HG03460 (cell line): ENCODE results near the gene GPR162.

Experiments
- ATAC-seq: cut with Tn5 transposase; IDR thresholded peaks from one replicate; pipeline ENCODE4 v1.9.1; 2021; ENCODE audit not compliant: unreplicated experiment

GPR162 gene

DNA sequence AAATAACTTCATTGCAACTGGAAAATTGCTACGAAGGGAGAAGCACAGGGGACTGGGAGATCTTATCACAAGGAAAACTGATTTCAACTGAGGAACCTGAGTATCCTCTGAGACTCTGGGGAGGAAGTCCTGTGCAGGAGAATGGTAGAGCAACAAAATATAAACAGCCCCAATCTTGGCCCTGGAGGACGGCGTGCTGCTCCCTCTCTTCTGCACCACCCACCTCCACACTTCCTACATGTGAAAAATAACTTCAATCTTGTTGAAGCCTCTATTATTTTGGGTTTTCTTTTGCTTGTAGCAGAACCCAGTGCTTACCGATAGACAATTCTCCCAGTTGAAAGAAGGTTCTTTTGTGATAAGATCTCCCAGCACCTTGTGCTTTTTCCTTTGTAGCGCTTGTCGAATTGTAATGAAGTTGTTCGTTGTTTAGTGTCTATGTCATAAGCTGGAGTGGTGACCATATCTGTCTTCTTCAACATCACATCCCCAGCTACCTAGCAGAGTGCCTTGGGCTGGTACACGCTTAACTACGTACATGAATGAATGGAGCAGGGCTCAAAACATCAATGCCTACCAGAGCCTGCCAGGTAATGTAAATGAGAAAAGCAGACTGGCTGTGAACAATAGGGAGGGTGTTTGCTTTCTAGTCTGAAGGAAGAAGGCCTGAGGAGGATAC lies 35.1 kb upstream of the GPR162 start:
- ATAC-seq, result no peak

DNA sequence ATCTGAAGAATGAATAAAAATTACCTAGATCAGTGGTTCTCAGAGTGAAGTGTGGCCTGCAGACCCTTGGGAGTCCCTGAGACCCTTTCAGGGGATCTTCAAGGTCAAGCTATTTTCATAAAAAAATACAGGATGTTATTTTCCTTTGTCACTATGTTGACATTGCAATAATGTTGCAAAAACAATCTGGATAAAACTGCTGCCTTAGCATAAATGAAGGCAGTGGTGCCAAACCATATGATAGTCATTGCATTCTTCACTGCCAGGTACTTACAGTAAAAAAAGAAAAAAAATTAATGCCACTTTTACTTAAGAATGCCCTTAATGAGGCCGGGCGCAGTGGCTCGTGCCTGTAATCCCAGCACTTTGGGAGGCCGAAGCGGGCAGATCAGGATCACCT lies 34.3 kb upstream of the GPR162 start:
- ATAC-seq, result no peak

DNA sequence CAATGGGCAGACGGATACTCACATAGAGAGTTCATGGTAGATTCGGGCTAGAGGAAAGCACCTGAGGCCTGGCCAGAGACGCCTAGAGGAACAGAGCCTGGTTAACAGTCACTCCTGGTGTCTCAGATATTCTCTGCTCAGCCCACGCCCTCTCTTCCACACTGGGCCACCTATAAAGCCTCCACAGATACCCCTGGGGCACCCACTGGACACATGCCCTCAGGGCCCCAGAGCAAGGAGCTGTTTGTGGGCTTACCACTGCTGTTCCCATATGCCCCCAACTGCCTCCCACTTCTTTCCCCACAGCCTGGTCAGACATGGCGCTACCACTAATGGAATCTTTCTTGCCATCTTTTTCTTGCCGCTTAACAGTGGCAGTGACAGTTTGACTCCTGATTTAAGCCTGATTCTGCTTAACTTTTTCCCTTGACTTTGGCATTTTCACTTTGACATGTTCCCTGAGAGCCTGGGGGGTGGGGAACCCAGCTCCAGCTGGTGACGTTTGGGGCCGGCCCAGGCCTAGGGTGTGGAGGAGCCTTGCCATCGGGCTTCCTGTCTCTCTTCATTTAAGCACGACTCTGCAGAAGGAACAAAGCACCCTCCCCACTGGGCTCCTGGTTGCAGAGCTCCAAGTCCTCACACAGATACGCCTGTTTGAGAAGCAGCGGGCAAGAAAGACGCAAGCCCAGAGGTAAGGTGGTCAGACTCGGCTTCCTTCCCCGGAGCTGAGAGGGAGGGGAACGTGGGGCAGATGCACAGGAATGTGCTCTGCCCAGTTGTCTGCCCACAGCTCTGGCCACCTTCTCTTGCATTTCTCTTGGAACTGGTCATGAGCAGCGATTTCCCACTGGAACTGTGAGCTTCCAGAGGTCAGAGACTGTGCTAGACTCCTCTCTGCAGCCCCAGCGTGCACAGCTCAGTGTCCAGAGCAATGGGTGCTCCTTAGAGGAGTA lies 32.4 kb upstream of the GPR162 start, which contains the start of gene CD4:
TSS of gene CD4 (plus strand) at position 557 of the 953 bp plus-strand sequence. CDS start 10,611 bp downstream, outside the sequence.
- no peak for ATAC-seq

DNA sequence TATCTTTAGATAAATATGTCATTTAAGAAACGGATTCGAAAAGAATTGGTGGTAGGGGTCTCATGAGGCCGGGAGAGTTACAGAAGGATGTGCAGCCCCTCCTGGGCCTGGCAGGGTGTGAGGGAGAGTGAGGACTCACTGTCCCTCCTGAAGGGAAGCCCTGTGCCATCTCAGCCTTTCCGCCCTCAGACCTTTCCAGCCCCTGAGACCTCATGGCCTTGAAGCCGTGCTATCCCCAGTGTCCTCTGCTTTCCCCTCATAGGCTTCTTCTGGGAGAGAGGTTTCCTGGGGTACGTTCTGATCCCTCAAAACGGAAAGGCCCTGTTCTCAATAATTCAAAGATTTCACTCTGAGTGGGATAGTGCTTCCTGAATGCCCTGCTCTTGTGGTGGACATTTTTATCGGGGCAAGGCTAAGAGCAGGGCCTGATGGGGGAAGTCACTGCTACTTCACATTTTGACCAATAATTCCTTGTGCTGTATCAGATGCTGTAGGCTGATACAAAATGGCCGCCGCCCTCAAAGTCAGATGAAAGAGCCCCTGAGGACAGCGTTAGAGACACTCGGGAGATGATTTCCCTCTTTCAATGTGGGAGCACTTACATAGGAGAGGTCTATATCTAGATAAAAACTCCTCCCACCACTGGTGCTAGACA lies 31.0 kb upstream of the GPR162 start:
- no peak for ATAC-seq

DNA sequence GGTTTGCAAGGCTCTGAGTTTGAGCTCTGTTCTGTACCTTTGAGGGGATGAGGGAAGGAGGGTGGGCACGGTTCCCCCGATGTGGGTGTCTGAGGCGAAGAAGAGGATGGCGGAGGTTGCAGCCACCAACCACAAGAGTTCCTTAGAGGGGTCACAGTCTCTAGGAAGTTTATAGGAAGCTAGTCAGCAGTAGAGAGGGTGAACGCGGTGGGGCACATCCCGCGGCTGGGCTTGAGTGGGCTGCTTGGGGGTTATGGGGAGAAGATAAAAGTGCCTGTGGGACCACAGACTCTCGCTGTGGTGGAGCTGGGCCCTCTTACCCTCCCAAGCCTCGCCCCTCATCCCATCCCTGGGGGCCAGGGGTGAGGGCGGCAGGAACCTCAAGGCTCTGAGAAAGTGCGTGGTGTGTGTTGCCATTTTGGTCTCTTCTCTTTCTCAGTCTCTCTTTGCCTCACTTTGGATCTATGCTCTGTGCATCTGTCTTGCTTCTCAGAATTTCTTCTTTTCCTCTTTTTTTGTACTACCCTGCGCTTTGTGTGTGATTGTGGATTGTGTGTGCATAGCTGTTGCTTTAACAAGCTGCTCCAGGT lies 29.6 kb upstream of the GPR162 start:
- ATAC-seq, result no peak

DNA sequence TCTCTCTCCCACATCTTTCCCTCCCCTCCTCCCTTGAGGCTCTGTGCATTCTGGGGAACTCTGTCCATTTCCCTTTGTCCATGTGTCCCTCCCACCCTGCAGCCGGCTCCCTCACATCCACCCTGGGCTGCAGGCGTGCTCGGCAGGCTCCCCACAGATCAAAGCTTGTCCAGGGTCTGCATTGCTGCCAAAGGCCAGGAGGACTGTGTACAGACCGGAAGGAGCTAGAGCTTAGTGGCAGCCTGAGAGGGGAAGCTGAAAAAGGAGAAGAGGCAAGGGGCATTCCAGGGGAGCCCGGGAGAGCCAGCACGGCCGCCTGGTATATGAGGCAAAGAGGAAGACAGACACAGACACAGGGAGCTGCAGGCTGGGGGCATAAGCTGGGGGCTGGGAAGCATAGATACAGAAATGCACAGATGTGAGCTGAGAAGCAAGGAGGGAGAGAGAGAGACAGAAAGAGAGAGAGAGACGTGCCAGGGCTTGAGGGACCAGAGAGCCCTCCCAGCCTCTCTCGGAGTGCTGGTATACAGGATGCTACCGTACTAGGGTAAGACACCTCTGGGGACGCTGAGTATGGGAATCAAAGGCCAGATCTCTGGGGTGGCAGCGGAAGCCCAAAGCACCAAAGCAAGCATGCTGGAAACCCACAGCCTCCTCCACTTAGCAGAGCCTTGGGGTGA lies 29.0 kb upstream of the GPR162 start:
- no peak for ATAC-seq

DNA sequence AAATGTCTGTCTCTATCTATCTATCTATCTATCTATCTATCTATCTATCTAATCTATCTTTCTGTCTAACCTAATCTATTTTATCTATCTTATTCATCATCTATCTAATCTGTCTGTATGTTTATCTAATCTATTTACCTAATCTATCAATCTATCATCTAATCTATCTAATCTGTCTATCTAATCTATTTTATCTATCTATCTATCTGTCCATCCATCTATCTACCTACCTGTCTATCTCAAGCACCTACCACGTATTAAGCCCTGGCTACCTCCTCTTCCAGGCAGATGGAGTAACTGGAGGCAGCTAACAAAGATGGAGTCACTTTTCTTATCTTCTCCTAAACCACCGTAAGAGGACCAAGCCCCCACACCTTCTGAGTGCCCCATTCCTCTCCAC lies 26.5 kb upstream of the GPR162 start:
- ATAC-seq, result no peak

DNA sequence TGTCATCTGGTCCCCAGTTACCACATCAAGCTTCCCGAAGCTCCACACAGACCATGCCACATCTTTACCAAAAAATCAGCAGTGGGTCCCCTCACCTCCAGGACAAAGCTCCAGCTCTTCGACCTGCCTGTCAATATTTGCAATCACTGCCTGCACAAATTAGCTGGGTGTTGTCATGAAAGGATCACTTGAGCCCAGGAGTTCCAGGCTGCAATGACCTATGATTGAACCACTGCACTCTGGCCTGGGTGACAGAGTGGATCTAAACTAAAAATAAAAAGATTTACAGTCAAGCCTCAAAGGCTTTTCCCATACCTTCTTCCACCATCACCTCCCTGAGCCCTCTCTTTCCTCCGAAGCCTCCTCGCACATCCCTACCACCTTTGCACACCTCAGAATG lies 25.0 kb upstream of the GPR162 start:
- no peak for ATAC-seq

DNA sequence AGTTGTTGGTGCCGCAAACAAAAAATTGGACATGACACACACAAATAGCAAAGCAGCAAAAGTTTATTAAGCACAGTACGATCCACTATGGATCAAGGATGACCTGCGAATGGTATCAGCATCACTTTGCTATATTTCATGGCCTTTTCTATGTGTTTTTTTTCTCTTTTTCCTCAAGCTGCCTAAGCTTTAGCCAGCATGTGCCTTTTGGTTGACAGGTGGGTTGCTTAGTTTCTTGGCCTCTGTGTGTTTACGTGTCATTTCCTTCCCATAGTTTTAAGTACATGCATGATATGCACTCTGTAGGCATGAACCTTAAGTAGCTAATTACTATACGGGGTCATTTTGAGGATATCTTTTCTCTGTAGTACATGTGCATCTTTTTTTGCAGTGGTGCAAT lies 22.5 kb upstream of the GPR162 start:
- no peak for ATAC-seq

DNA sequence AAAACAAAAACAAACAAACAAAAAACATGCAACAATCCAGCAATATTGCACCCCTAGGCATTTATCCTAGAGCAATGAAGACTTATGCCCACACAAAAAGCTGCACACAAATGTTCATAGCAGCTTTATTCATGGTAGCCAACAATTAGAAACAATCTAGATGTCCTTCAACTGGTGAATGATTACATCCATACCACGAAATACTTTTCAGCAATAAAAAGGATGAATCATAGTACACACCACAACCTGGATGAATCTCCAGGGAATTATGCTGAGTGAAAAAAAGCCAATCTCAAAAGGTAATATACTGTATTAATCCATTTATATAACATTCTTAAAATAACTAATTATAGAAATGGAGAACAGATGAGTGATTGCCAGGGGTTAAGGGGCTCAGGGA lies 14.5 kb upstream of the GPR162 start:
- no peak for ATAC-seq

DNA sequence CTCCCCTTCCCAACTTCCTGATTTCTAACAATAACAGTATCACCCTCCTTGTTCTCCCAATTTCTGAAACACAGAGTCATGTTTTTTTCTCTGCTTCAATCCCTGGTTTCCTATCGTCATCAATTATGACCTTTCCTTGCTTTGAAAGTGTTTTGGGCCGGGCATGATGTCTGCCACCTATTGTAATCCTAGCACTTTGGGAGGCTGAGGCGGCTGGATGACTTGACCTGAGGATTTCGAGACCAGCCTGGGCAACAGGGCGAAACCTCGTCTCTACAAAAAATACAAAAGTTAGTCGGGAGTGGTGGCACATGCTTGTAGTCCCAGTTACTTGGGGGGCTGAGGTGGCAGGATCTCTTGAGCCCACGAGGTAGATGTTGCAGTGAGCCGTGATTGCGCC lies 12.6 kb upstream of the GPR162 start:
- no peak for ATAC-seq

DNA sequence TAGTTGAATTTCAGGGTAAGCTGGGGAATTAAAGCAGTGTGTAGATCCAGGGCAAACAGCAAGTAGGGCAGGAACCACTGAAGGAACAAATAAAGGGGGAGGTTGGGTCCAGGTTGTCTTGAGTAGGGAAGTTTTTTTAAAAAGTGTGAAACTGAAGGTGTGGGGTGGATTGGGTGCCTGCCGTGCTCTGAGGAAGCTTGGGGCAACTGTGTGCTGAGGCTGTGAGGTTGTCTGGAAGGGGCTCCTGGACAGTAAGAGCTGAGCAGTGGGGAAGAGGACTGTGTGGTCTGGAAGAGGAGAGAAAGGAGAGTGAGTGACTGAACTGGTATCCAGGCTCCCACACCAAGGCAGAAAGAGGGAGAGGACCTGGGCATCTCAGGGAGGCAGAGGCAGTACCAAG lies 10.9 kb upstream of the GPR162 start:
- no peak for ATAC-seq

DNA sequence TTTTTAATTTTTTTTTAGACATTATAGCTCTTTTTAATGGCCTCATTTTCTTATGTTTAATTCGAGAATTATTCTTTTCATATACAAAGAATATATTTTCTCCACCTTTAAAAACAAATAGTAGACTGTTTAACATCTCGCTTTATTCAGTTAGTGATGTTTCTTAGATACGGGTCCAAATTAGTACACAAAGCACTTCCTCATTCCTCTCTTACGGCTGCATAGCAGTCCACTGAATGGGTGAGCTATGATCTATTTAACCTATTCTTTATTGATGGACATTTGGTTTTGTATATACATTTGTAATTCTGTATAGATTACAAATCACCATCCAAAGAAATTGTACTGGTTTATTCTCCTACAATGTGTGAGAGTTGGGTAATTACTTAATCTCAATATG lies 8.3 kb upstream of the GPR162 start:
- ATAC-seq, result no peak

DNA sequence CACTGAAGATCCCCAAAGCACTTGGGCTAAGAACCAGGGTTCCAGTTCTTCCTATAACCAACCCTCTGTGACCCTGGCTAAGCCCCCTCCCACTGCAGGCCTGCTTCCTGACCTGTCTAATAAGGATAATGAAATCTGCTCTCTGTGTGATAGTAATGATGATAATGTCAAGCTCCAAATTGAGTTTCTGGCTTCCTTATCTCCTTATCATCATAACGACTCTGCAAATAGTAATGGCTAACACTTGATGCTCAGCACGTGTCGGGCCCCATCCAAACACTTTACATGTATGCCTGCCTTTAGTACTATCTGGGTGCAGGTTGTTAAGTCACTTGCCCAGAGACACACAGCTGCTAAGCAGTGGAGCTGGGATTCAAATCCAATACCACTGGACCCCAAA lies 5.0 kb upstream of the GPR162 start:
- no peak for ATAC-seq

DNA sequence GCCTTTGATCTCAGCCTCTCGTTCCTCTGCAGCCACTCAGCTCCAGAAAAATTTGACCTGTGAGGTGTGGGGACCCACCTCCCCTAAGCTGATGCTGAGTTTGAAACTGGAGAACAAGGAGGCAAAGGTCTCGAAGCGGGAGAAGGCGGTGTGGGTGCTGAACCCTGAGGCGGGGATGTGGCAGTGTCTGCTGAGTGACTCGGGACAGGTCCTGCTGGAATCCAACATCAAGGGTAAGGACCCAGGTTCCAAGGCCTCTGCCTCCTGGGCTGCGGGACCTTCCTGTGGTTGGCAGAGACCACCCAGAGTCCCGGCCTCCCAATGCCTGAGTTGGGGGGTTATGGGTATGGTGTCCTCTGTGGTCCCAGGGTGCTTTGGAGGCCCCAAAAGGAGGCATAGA lies 4.5 kb upstream of the GPR162 start:
- ATAC-seq, result no peak

DNA sequence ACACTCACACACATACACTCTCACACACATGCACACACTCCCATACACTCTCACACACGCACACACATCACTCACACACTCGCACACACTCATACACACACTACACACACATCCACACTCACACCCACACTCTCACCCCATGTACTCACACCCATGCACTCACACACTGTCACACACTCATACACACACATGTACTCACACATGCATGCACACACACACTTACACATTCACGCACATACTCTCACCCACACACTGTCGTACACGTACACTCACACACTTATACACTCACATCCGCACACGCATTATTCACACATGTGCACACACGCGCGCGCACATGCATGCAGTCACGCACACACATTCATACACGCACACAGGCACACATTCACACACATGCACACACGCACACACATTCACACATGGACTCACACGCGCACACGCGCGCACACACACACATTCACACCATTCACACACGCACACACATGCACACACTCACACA lies 3.9 kb upstream of the GPR162 start:
- ATAC-seq, result no peak

DNA sequence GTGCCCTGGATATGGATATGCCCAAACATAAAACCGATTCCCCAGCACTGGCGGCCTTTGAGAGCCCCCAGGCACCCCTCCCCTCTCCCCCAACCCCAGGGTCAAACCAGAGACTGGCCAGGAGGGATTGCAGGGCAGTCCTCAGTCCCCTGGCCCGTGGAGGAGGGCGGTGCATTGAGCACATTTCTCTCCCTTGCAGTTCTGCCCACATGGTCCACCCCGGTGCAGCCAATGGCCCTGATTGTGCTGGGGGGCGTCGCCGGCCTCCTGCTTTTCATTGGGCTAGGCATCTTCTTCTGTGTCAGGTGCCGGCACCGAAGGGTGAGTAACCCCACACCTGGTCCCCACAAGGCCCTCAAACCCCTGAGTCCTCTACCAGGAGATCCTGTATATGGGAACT lies 3.4 kb upstream of the GPR162 start:
- no peak for ATAC-seq

DNA sequence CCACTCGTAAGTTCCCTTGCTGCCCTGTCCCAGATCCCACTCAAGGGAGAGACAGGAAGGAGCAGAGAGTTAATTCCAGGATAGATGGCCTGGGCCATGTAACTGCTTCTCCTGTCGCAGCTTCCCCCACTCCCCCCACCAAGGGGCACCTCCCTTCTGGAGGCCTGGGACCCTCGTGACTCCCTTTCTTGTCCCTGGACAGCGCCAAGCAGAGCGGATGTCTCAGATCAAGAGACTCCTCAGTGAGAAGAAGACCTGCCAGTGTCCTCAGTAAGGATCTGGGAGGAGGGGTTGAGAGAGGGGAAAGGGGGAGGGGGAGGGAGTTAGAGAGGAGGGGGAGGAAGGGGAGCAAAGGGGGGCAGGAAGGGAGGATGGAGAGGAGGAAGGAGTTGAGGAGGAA lies 3.0 kb upstream of the GPR162 start:
- no peak for ATAC-seq

DNA sequence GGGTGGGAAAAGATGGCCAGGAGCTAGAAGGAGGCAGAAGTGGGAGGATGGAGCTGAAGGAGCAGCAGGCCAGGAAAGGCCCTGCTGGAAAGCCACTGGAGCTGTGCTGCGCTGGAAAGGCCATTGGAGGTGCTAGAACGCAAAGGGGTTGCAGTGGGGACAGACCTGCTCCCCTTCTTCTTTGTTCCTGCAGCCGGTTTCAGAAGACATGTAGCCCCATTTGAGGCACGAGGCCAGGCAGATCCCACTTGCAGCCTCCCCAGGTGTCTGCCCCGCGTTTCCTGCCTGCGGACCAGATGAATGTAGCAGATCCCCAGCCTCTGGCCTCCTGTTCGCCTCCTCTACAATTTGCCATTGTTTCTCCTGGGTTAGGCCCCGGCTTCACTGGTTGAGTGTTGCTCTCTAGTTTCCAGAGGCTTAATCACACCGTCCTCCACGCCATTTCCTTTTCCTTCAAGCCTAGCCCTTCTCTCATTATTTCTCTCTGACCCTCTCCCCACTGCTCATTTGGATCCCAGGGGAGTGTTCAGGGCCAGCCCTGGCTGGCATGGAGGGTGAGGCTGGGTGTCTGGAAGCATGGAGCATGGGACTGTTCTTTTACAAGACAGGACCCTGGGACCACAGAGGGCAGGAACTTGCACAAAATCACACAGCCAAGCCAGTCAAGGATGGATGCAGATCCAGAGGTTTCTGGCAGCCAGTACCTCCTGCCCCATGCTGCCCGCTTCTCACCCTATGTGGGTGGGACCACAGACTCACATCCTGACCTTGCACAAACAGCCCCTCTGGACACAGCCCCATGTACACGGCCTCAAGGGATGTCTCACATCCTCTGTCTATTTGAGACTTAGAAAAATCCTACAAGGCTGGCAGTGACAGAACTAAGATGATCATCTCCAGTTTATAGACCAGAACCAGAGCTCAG lies 2.3 kb upstream of the GPR162 start:
- ATAC-seq, result no peak

DNA sequence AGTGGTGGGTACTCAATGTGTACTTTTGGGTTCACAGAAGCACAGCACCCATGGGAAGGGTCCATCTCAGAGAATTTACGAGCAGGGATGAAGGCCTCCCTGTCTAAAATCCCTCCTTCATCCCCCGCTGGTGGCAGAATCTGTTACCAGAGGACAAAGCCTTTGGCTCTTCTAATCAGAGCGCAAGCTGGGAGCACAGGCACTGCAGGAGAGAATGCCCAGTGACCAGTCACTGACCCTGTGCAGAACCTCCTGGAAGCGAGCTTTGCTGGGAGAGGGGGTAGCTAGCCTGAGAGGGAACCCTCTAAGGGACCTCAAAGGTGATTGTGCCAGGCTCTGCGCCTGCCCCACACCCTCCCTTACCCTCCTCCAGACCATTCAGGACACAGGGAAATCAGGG lies 1.5 kb upstream of the GPR162 start:
- ATAC-seq, result no peak
